ENCODE results near the gene KIFAP3.
A peak's percentile ranks its signal among the peaks of the same experiment; 100 is the strongest.

Gene KIFAP3

GRCh38 chr1:169892176-169892926, 182.1 kb downstream of the KIFAP3 start:
- TF ChIP-seq CTCF (IDR thresholded peaks at IDR 0.05; ENCODE audit: low read depth, low read length, missing control alignments) = no peak
- H3K4me3 ChIP-seq (replicated peaks; ENCODE audit: low read depth, low read length) = peak overlapping the region; percentile 79
- DNase-seq (ENCODE audit: extremely low read depth, low read depth) = no peak

- no peak for TF ChIP-seq CTCF (IDR thresholded peaks at IDR 0.05; ENCODE audit: low read depth, low read length, missing control alignments)
- no peak overlapping the region for H3K4me3 ChIP-seq (replicated peaks; ENCODE audit: low read depth, low read length)
- DNase-seq (ENCODE audit: extremely low read depth, low read depth) = no peak
Measured at GRCh38 chr1:169891539-169891885, 183.0 kb downstream of the KIFAP3 start.

GRCh38 chr1:169890761-169891538, 183.5 kb downstream of the KIFAP3 start:
- no peak for TF ChIP-seq CTCF (IDR thresholded peaks at IDR 0.05; ENCODE audit: low read depth, low read length, missing control alignments)
- DNase-seq (ENCODE audit: extremely low read depth, low read depth) = no peak
- no peak overlapping the region for H3K4me3 ChIP-seq (replicated peaks; ENCODE audit: low read depth, low read length)

GRCh38 chr1:169889871-169890270, 184.6 kb downstream of the KIFAP3 start:
- DNase-seq (ENCODE audit: extremely low read depth, low read depth) = no peak
- no peak overlapping the region for H3K4me3 ChIP-seq (replicated peaks; ENCODE audit: low read depth, low read length)
- no peak for TF ChIP-seq CTCF (IDR thresholded peaks at IDR 0.05; ENCODE audit: low read depth, low read length, missing control alignments)

- no peak for DNase-seq (ENCODE audit: extremely low read depth, low read depth)
- no peak for TF ChIP-seq CTCF (IDR thresholded peaks at IDR 0.05; ENCODE audit: low read depth, low read length, missing control alignments)
- H3K4me3 ChIP-seq (replicated peaks; ENCODE audit: low read depth, low read length) = no peak overlapping the region
Measured at GRCh38 chr1:169886931-169887330, 187.6 kb downstream of the KIFAP3 start.

GRCh38 chr1:169886422-169886821, 188.1 kb downstream of the KIFAP3 start:
- no peak overlapping the region for H3K4me3 ChIP-seq (replicated peaks; ENCODE audit: low read depth, low read length)
- DNase-seq (ENCODE audit: extremely low read depth, low read depth) = no peak
- TF ChIP-seq CTCF (IDR thresholded peaks at IDR 0.05; ENCODE audit: low read depth, low read length, missing control alignments) = no peak

All from HFF-Myc (cell line).